IMR-90 (cell line): Measurements from ENCODE around the gene LAMTOR4. TPM values are rescaled to one million over a fixed set of nuclear protein-coding genes. Genes with fewer than 3 reads are reported as not detected.

Experiments
- ATAC-seq: fragments of 200-7000 bp; cut with Tn5 transposase; 2 replicates; pipeline ENCODE4 v1.9.1; 2020; ENCODE audit warnings: low read depth, mild to moderate bottlenecking, moderate library complexity
- BruUV-seq: library from RNA; stranded (reverse); fragments of 400-500 nt; replicated peaks from 2 replicates; lab custom pipeline; 2021; lab: Mats Ljungman, UMichigan
- CTCF ChIA-PET: fragments of 300-600 bp; formaldehyde crosslinking; extraction: SDS; loops from one replicate; lab custom pipeline; 2021; ENCODE audit warnings: antibody characterized with exemption; lab: Yijun Ruan, JAX
- POLR2A ChIA-PET: fragments of 300-600 bp; sonication (Branson Sonifier 250); formaldehyde crosslinking; loops from one replicate; lab custom pipeline; 2022; ENCODE audit warnings: antibody characterized with exemption; ENCODE audit not compliant: unreplicated experiment; lab: Charles Lee
- DNase-seq: peaks from one replicate; pipeline ENCODE4 v3.0.0; 2013
- H2AFZ ChIP-seq: replicated peaks from 2 replicates; pipeline ENCODE3; 2013; ENCODE audit warnings: low read length, mild to moderate bottlenecking; ENCODE audit not compliant: poor library complexity
- H2AK5ac ChIP-seq: 2 replicates; pipeline ENCODE4 v1.6.1; 2013; ENCODE audit warnings: low read depth, low read length, inconsistent platforms
- H2AK9ac ChIP-seq: replicated peaks from 2 replicates; pipeline ENCODE3; 2013; ENCODE audit warnings: mild to moderate bottlenecking, low read depth, low read length, moderate library complexity; ENCODE audit not compliant: poor library complexity
- H2BK120ac ChIP-seq: 2 replicates; pipeline ENCODE4 v1.6.1; 2013; ENCODE audit warnings: low read depth, low read length, inconsistent platforms
- H2BK15ac ChIP-seq: 3 replicates; pipeline ENCODE4 v1.6.1; 2013; ENCODE audit warnings: low read depth, low read length, inconsistent platforms
- H2BK20ac ChIP-seq: 2 replicates; pipeline ENCODE4 v1.6.1; 2013; ENCODE audit warnings: low read depth, mild to moderate bottlenecking, inconsistent platforms, low read length, moderate library complexity
- H2BK5ac ChIP-seq: 2 replicates; pipeline ENCODE4 v1.6.1; 2013; ENCODE audit warnings: mild to moderate bottlenecking, low read depth, low read length, inconsistent platforms; ENCODE audit not compliant: poor library complexity, severe bottlenecking
- H3K14ac ChIP-seq: replicated peaks from 2 replicates; pipeline ENCODE4 v1.6.1; 2013; ENCODE audit warnings: low read depth, low read length, inconsistent platforms
- H3K18ac ChIP-seq: 2 replicates; pipeline ENCODE4 v1.6.1; 2013; ENCODE audit warnings: low read depth, low read length, control low read depth
- H3K23ac ChIP-seq: 2 replicates; pipeline ENCODE4 v1.6.1; 2013; ENCODE audit warnings: low read depth, low read length, inconsistent platforms
- H3K27ac ChIP-seq: 2 replicates; pipeline ENCODE4 v1.5.1; 2013; ENCODE audit warnings: mild to moderate bottlenecking, control low read depth, low read length; ENCODE audit not compliant: insufficient read depth
- H3K27me3 ChIP-seq: 2 replicates; pipeline ENCODE4 v1.6.1; 2013; ENCODE audit warnings: low read length; ENCODE audit not compliant: control insufficient read depth, insufficient read depth
- H3K36me3 ChIP-seq: 2 replicates; pipeline ENCODE4 v1.6.1; 2013; ENCODE audit warnings: low read length, mixed read lengths; ENCODE audit not compliant: control insufficient read depth, insufficient read depth
- H3K4ac ChIP-seq: 2 replicates; pipeline ENCODE4 v1.6.1; 2013; ENCODE audit warnings: low read depth, low read length, inconsistent platforms
- H3K4me1 ChIP-seq: 2 replicates; pipeline ENCODE4 v1.6.1; 2013; ENCODE audit warnings: low read length, mixed read lengths; ENCODE audit not compliant: control insufficient read depth, insufficient read depth
- H3K4me2 ChIP-seq: 2 replicates; pipeline ENCODE4 v1.6.1; 2013; ENCODE audit warnings: low read depth, mild to moderate bottlenecking, control low read depth, low read length, moderate library complexity
- H3K4me3 ChIP-seq: 2 replicates; pipeline ENCODE4 v1.5.1; 2013; ENCODE audit warnings: low read depth, mild to moderate bottlenecking, control low read depth, low read length, moderate library complexity; ENCODE audit not compliant: insufficient read depth
- H3K56ac ChIP-seq: 2 replicates; pipeline ENCODE4 v1.6.1; 2013; ENCODE audit warnings: low read length, inconsistent platforms; ENCODE audit not compliant: insufficient read depth; ENCODE audit errors: extremely low read depth
- H3K79me1 ChIP-seq, 2 experiments: 2 replicates each; pipeline ENCODE4 v1.6.1; 2013; ENCODE audit warnings: low read length in 2 of 2, inconsistent platforms in 1 of 2, low read depth in 1 of 2
- H3K9ac ChIP-seq: 2 replicates; pipeline ENCODE4 v1.6.1; 2013; ENCODE audit warnings: low read depth, low read length, control low read depth
- H3K9me1 ChIP-seq: 2 replicates; pipeline ENCODE4 v1.6.1; 2013; ENCODE audit warnings: low read length, inconsistent platforms; ENCODE audit not compliant: insufficient read depth
- H3K9me3 ChIP-seq: 2 replicates; pipeline ENCODE4 v1.6.1; 2013; ENCODE audit warnings: low read length; ENCODE audit not compliant: control insufficient read depth, insufficient read depth
- H4K20me1 ChIP-seq: 2 replicates; pipeline ENCODE4 v1.6.1; 2013; ENCODE audit warnings: low read length, inconsistent platforms; ENCODE audit not compliant: insufficient read depth
- H4K5ac ChIP-seq: 2 replicates; pipeline ENCODE4 v1.6.1; 2013; ENCODE audit warnings: mild to moderate bottlenecking, low read depth, low read length, control low read depth
- H4K8ac ChIP-seq, 2 experiments: 2 replicates each; pipeline ENCODE4 v1.6.1; 2013; ENCODE audit warnings: low read depth in 2 of 2, low read length in 2 of 2, control low read depth in 1 of 2, inconsistent platforms in 1 of 2
- H4K91ac ChIP-seq: 2 replicates; pipeline ENCODE4 v1.6.1; 2013; ENCODE audit warnings: low read depth, low read length, inconsistent platforms; ENCODE audit not compliant: insufficient read depth
- BHLHE40 ChIP-seq: fragments of 150-350 bp; IDR thresholded peaks from 2 replicates; pipeline ENCODE4 v1.6.1; 2016; ENCODE audit warnings: mild to moderate bottlenecking, low read depth, low read length
- CEBPB ChIP-seq: IDR thresholded peaks from 2 replicates; pipeline ENCODE4 v1.6.1; 2012; ENCODE audit warnings: low read depth, low read length, improper control_type of control experiment
- CHD1 ChIP-seq: IDR thresholded peaks from 2 replicates; pipeline ENCODE4 v1.6.1; 2012; ENCODE audit warnings: low read depth, low read length, improper control_type of control experiment
- ELK1 ChIP-seq: fragments of 150-350 bp; IDR thresholded peaks from 2 replicates; pipeline ENCODE4 v1.6.1; 2016; ENCODE audit warnings: low read depth, mild to moderate bottlenecking, low read length, moderate library complexity, borderline replicate concordance
- FOS ChIP-seq: fragments of 150-350 bp; IDR thresholded peaks from 2 replicates; pipeline ENCODE4 v1.6.1; 2016; ENCODE audit warnings: low read depth, low read length
- MAFK ChIP-seq: IDR thresholded peaks from 2 replicates; pipeline ENCODE4 v1.6.1; 2012; ENCODE audit warnings: low read depth, low read length, improper control_type of control experiment
- MAZ ChIP-seq: IDR thresholded peaks from 2 replicates; pipeline ENCODE4 v1.6.1; 2012; ENCODE audit warnings: low read depth, mild to moderate bottlenecking, low read length, improper control_type of control experiment, moderate library complexity, borderline replicate concordance
- MXI1 ChIP-seq: IDR thresholded peaks from 2 replicates; pipeline ENCODE4 v1.6.1; 2012; ENCODE audit warnings: low read depth, mild to moderate bottlenecking, low read length, moderate library complexity, borderline replicate concordance
- NFE2L2 ChIP-seq: fragments of 150-350 bp; IDR thresholded peaks from 2 replicates; pipeline ENCODE4 v1.6.1; 2016; ENCODE audit warnings: low read depth, mild to moderate bottlenecking, low read length
- POLR2A ChIP-seq: IDR thresholded peaks from 2 replicates; pipeline ENCODE4 v1.6.1; 2012; ENCODE audit warnings: mild to moderate bottlenecking, low read depth, low read length
- RAD21 ChIP-seq: IDR thresholded peaks from 2 replicates; pipeline ENCODE4 v1.6.1; 2012; ENCODE audit warnings: low read length, improper control_type of control experiment
- RCOR1 ChIP-seq: IDR thresholded peaks from 2 replicates; pipeline ENCODE4 v1.6.1; 2012; ENCODE audit warnings: mild to moderate bottlenecking, low read length, improper control_type of control experiment; ENCODE audit not compliant: insufficient replicate concordance
- RFX5 ChIP-seq: IDR thresholded peaks from 2 replicates; pipeline ENCODE4 v1.8.0; 2012; ENCODE audit warnings: low read depth, mild to moderate bottlenecking, low read length, moderate library complexity
- SMC3 ChIP-seq: fragments of 150-350 bp; IDR thresholded peaks from 2 replicates; pipeline ENCODE4 v1.6.1; 2016; ENCODE audit warnings: low read depth, mild to moderate bottlenecking, antibody characterized with exemption, low read length, moderate library complexity
- WGBS, 2 experiments: methylation state at CpG; one replicate each; pipeline versions ENCODE4 v1.1.5 to v1.1.7; 2013; ENCODE audit warnings: missing lambda C conversion rate in 2 of 2; ENCODE audit not compliant: insufficient read length in 1 of 2; ENCODE audit errors: extremely low coverage in 2 of 2; 5-methylcytosine and 5-hydroxymethylcytosine counted together
- dilution Hi-C: fragments of 300-500 bp; cut with HindIII; formaldehyde crosslinking; loops from one replicate; pipeline ENCODE4 v1.14.3; 2018; ENCODE audit warnings: low sequenced_read_pairs; ENCODE audit not compliant: unreplicated experiment
- in situ Hi-C: fragments of 300-500 bp; cut with MboI; formaldehyde crosslinking; loops from 3 replicates; pipeline ENCODE4 v1.14.3; 2019; ENCODE audit warnings: low sequenced_read_pairs, inconsistent platforms, mixed read lengths
- intact Hi-C: fragments of 100-400 bp; cut with micrococcal nuclease; formaldehyde crosslinking; loops from 2 replicates; pipeline ENCODE4 v1.10.0; 2022
- polyA plus RNA-seq, 3 experiments: library from polyadenylated mRNA; depleted of rRNA; stranded (reverse); fragments of >200 nt; gene quantifications; 2 replicates each; pipeline ENCODE4 v1.2.3, GENCODE V29; 2012; ENCODE audit warnings: low replicate concordance in 1 of 3
- total RNA-seq: library from RNA; depleted of rRNA; stranded (reverse); fragments of >200 nt; gene quantifications from 2 replicates; pipeline ENCODE4 v1.2.3, GENCODE V29; 2012
- TF ChIP-seq, protein P1 (sequence below): conservative IDR thresholded peaks from 2 replicates; pipeline ENCODE4 v1.5.1; 2012; ENCODE audit warnings: mild to moderate bottlenecking, low read depth, low read length, improper control_type of control experiment
- TF ChIP-seq, protein P2 (sequence below): fragments of 150-350 bp; IDR thresholded peaks from 2 replicates; pipeline ENCODE4 v1.6.1; 2017; ENCODE audit warnings: mild to moderate bottlenecking, antibody characterized with exemption, low read length, low read depth

Gene LAMTOR4
- total and polyA plus RNA-seq, 2 of the 4 experiments (the other 2 are of a cell fraction): 134 to 268 TPM

DNA sequence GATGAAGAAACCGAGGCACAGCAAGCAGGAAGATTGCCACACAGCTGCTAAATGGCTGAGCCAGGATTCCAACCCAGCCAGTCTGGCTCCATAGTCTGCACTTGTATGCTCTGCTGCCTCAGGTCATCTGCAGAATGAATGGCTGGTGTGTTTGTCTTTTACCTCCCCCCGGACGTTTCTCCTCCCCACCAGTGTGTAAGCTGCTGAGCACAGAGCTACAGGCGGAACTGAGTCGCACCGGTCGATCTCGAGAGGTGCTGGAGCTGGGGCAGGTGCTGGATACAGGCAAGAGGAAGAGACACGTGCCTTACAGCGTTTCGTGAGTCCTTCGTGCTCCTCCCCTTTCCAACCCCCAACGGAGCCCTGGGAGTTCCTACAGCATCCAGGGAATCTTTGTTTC is 26.7 kb upstream of the LAMTOR4 start:
- H4K20me1 ChIP-seq: no peaks in the 10 kb centered on the region; the same call in 1 of the 2 replicates
- H2AK5ac ChIP-seq: no peak overlapping the region; the same call in 1 of the 2 replicates
- H3K18ac ChIP-seq: no peak overlapping the region
- H3K4me1 ChIP-seq: peaks cover 6% of the 10 kb centered on the region; the same call in 1 of the 2 replicates
- intact Hi-C loops: no loop called here
- no peak overlapping the region for H4K91ac ChIP-seq
- H3K9me3 ChIP-seq: no peaks in the 10 kb centered on the region
- H3K4me2 ChIP-seq: no peak overlapping the region
- H3K14ac ChIP-seq: no peak overlapping the region
- 83% methylated on average over 2 of the region's 13 CpGs; no CpG with 5 or more reads in 1 of the 2 experiments for WGBS, 2 experiments
- in situ Hi-C loops: no loop called here
- peaks cover 4% of the 10 kb centered on the region; the same call in 1 of the 2 replicates for H3K36me3 ChIP-seq
- no peak overlapping the region for H3K23ac ChIP-seq
- no peak overlapping the region for H3K4me3 ChIP-seq
- no peak overlapping the region for H3K4ac ChIP-seq
- BruUV-seq: no TSS peak
- H3K9ac ChIP-seq: no peak overlapping the region
- no peak overlapping the region for H2BK20ac ChIP-seq
- ATAC-seq: no peak
- H2BK15ac ChIP-seq: no peak overlapping the region
- no peak overlapping the region for H4K8ac ChIP-seq
- peaks cover 28 to 57% of the 10 kb centered on the region in 2 experiments for H3K79me1 ChIP-seq
- no peaks in the 10 kb centered on the region for H3K27me3 ChIP-seq
- no peak overlapping the region for H4K5ac ChIP-seq
- TF ChIP-seq POLR2A (no peak), RFX5 (no peak), SMC3 (no peak), MAFK (no peak), CHD1 (no peak), FOS (no peak), MAZ (no peak), MXI1 (no peak), RCOR1 (no peak), ELK1 (no peak), CEBPB (no peak), BHLHE40 (no peak), RAD21 (no peak), NFE2L2 (no peak)
- TF ChIP-seq, protein P1, sequence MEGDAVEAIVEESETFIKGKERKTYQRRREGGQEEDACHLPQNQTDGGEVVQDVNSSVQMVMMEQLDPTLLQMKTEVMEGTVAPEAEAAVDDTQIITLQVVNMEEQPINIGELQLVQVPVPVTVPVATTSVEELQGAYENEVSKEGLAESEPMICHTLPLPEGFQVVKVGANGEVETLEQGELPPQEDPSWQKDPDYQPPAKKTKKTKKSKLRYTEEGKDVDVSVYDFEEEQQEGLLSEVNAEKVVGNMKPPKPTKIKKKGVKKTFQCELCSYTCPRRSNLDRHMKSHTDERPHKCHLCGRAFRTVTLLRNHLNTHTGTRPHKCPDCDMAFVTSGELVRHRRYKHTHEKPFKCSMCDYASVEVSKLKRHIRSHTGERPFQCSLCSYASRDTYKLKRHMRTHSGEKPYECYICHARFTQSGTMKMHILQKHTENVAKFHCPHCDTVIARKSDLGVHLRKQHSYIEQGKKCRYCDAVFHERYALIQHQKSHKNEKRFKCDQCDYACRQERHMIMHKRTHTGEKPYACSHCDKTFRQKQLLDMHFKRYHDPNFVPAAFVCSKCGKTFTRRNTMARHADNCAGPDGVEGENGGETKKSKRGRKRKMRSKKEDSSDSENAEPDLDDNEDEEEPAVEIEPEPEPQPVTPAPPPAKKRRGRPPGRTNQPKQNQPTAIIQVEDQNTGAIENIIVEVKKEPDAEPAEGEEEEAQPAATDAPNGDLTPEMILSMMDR: no peak
- TF ChIP-seq, protein P2, sequence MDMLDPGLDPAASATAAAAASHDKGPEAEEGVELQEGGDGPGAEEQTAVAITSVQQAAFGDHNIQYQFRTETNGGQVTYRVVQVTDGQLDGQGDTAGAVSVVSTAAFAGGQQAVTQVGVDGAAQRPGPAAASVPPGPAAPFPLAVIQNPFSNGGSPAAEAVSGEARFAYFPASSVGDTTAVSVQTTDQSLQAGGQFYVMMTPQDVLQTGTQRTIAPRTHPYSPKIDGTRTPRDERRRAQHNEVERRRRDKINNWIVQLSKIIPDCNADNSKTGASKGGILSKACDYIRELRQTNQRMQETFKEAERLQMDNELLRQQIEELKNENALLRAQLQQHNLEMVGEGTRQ: no peak
- no peak overlapping the region for H2AFZ ChIP-seq
- ChIA-PET CTCF (no interaction called here), POLR2A (no interaction called here)
- H2BK5ac ChIP-seq: no peak overlapping the region
- H3K56ac ChIP-seq: no peak overlapping the region
- no peak for DNase-seq
- peaks cover 17% of the 10 kb centered on the region for H3K9me1 ChIP-seq
- dilution Hi-C loops: no loop called here
- H3K27ac ChIP-seq: no peak overlapping the region
- H2AK9ac ChIP-seq: no peak overlapping the region
- H2BK120ac ChIP-seq: no peak overlapping the region
